Motor neuron (in vitro differentiated cells): ENCODE results near the gene TUBB4A. TPM values are rescaled to one million over a fixed set of nuclear protein-coding genes. Genes with fewer than 3 reads are reported as not detected.
"Not testable (repeated sequence)": the region's sequence is repeated elsewhere in the genome, so short reads cannot be mapped to it uniquely, and the experiment has no call there.

Experiments used
- ATAC-seq, 8 experiments: fragments of 200-7000 bp; cut with Tn5 transposase; replicated peaks in 6 of 8; 2 replicates each; pipeline ENCODE4 v1.8.0; 2021; ENCODE audit warnings: mild to moderate bottlenecking in 8 of 8, moderate library complexity in 8 of 8
- H3K27ac ChIP-seq, 2 donors: fragments of 250-450 bp; sonication (Bioruptor Pico); 2 replicates each; pipeline ENCODE4 v1.9.0; 2021; ENCODE audit warnings: antibody characterized with exemption in 2 of 2, mild to moderate bottlenecking in 2 of 2, moderate library complexity in 1 of 2
- H3K4me1 ChIP-seq, 2 donors: fragments of 250-450 bp; sonication (Bioruptor Pico); replicated peaks in 1 of 2; 2 replicates each; pipeline ENCODE4 v1.6.1; 2021; ENCODE audit warnings: antibody characterized with exemption in 2 of 2, mild to moderate bottlenecking in 2 of 2, moderate library complexity in 1 of 2
- H3K4me3 ChIP-seq, 5 donors: fragments of 250-450 bp; sonication (Bioruptor Pico); 2 replicates each; pipeline ENCODE4 v1.9.0; 2021; ENCODE audit warnings: antibody characterized with exemption in 5 of 5, mild to moderate bottlenecking in 5 of 5, moderate library complexity in 4 of 5
- WGBS, 10 experiments: fragments of 450-650 bp; shearing (Covaris generic); methylation state at CpG; one replicate each; pipeline ENCODE4 v1.0.0; 2022; 5-methylcytosine and 5-hydroxymethylcytosine counted together
- in situ Hi-C, 9 experiments: fragments of 400-800 bp; cut with MboI; loops; one replicate each; pipeline ENCODE4 v1.15.0; 2021; ENCODE audit warnings: low sequenced_read_pairs in 9 of 9, low pct_unique_long_range_greater_than_20kb in 2 of 9; ENCODE audit not compliant: unreplicated experiment in 9 of 9
- total RNA-seq, 8 experiments: library from RNA; unstranded; fragments of 300-600 nt; gene quantifications; 2 replicates each; pipeline versions ENCODE4 v1.2.3 to v1.2.4, GENCODE V29; 2022

The TUBB4A gene
- 10 to 100 TPM in 6 of 8 experiments, 1 to 10 TPM in 2; 4.8 to 32.5 (median 15.1) TPM for total RNA-seq

GRCh38 chr19:6501740-6502648 lies at the start of gene TUBB4A:
TSS of gene TUBB4A (minus strand) at chr19:6502309. CDS start at chr19:6502212, 97 bp downstream.
- H3K4me1 ChIP-seq, result peaks cover 0 to 14% of the 10 kb centered on the region in 2 donors
- 1% methylated on average over 17 of the region's 71 CpGs; no CpG with 5 or more reads in 9 of the 10 experiments for WGBS, 10 experiments
- ATAC-seq, result peak; percentile 56 to 88 (median 82)
- peak within 1 kb of the TSS; percentile 67 to 91 (median 76) for H3K4me3 ChIP-seq
- in situ Hi-C loops, result no loop called here
- peak within 1 kb of the TSS; percentile 57 to 72 for H3K27ac ChIP-seq

GRCh38 chr19:6551091-6551490 lies 49.0 kb upstream of the TUBB4A start:
- Histone ChIP-seq H3K27ac (no peak overlapping the region), H3K4me1 (peaks cover 0 to 4% of the 10 kb centered on the region in 2 donors), H3K4me3 (no peak overlapping the region)
- in situ Hi-C loops, result no loop called here
- 0 to 81% (median 60%) methylated on average over 1 to 3 of the region's 3 CpGs; no CpG with 5 or more reads in 7 of the 10 experiments for WGBS, 10 experiments
- peak in 4 of 8 experiments; percentile 2 to 10 (median 6) for ATAC-seq

DNA sequence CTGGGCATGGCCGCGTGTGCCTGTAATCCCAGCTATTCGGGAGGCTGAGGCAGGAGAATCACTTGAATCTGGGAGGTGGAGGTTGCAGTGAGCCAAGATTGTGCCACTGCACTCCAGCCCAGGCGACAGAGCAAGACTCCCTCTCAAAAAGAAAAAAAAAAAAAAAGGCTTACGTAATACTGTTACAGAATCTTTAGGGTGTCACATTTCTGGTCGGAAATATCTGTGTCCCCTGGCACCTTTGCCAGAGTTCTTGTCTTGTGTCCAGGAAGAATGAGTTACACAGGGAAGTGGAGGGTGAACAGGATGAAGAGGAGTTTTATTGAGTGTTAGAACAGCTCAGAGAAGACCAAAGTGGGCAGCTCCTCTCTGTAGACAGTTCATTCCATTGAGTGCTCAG lies 48.6 kb upstream of the TUBB4A start:
- H3K27ac ChIP-seq, ATAC-seq, H3K4me1 ChIP-seq, H3K4me3 ChIP-seq, in situ Hi-C loops: not testable (repeated sequence)
- 29 to 100% (median 72%) methylated on average over 1 to 6 of the region's 6 CpGs; no CpG with 5 or more reads in 2 of the 10 experiments for WGBS, 10 experiments

- in situ Hi-C loops, result no loop called here
Measured at GRCh38 chr19:6543866-6544347, 41.8 kb upstream of the TUBB4A start.

DNA sequence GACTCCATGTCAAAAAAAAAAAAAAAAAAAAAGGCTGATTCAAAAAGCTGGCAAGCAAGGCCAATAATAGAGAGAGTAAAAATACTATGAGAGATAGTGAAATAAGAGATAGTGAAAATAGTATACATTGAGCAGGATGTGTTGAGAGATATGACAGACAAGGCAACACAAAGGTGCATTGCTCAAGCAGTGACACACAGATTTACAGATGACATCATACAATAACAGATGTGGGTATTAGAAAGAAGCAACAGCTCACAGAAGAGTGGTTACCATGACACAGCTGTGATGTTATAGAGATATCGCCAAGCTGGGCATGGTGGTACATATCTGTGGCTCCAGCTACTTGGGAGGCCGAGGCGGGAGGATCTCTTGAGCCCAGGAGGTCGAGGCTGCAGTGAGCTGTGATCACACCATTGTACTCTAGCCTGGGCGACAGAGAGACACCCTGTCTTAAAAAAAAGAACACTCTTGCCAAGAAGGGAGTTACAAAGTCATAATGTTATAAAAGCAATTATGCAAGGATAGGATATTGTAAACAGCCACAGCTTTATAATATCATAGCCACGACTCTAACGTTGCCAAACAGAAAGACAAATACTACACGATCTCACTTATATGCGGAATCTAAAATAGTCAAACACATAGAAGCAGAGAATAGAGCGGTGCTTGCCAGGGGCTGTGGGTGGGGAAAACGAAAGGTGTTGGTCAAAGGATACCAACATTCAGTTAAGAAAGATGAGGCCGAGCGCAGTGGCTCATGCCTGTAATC lies 39.0 kb upstream of the TUBB4A start:
- Histone ChIP-seq H3K4me3 (no peak overlapping the region), H3K4me1 (no peaks in the 10 kb centered on the region), H3K27ac (no peak overlapping the region)
- peak in 4 of 8 experiments; percentile 1 to 13 (median 3) for ATAC-seq
- in situ Hi-C loops, result no loop called here
- WGBS, 10 experiments, result 33 to 81% (median 72%) methylated on average over 1 to 6 of the region's 13 CpGs; no CpG with 5 or more reads in 3 of the 10 experiments

More at GRCh38 chr19:6543866-6544347, 41.8 kb upstream of the TUBB4A start:
- ATAC-seq, result no peak
- no peak overlapping the region for H3K27ac ChIP-seq
- no peaks in the 10 kb centered on the region for H3K4me1 ChIP-seq
- no peak overlapping the region for H3K4me3 ChIP-seq
- WGBS, 10 experiments, result 60 to 90% (median 73%) methylated on average over 1 to 10 of the region's 11 CpGs; no CpG with 5 or more reads in 3 of the 10 experiments

GRCh38 chr19:6539514-6539913 lies 37.4 kb upstream of the TUBB4A start:
- WGBS, 10 experiments, result 60 to 91% (median 71%) methylated on average over 1 to 4 of the region's 6 CpGs; no CpG with 5 or more reads in 4 of the 10 experiments
- H3K4me1 ChIP-seq, result no peaks in the 10 kb centered on the region
- H3K27ac ChIP-seq, result no peak overlapping the region
- no peak overlapping the region for H3K4me3 ChIP-seq
- ATAC-seq, result peak in 2 of 8 experiments; percentile 2
- in situ Hi-C loops, result no loop called here

GRCh38 chr19:6535558-6536137 lies 33.5 kb upstream of the TUBB4A start:
- no peak for ATAC-seq
- in situ Hi-C loops, result no loop called here
- Histone ChIP-seq H3K4me3 (no peak overlapping the region), H3K4me1 (peaks cover 13 to 20% of the 10 kb centered on the region in 2 donors), H3K27ac (no peak overlapping the region)
- WGBS, 10 experiments, result 73 to 100% (median 94%) methylated on average over 1 to 7 of the region's 10 CpGs; no CpG with 5 or more reads in 1 of the 10 experiments

- ATAC-seq, result peak in 3 of 8 experiments; percentile 11 to 29 (median 17)
- H3K4me1 ChIP-seq, result peaks cover 13 to 22% of the 10 kb centered on the region in 2 donors
- 29 to 100% (median 56%) methylated on average over 1 to 5 of the region's 40 CpGs; no CpG with 5 or more reads in 6 of the 10 experiments for WGBS, 10 experiments
- in situ Hi-C loops, result no loop called here
- no peak overlapping the region for H3K4me3 ChIP-seq
- no peak overlapping the region for H3K27ac ChIP-seq
Measured at GRCh38 chr19:6534451-6535093, 32.5 kb upstream of the TUBB4A start.

GRCh38 chr19:6533746-6534418 lies 31.8 kb upstream of the TUBB4A start:
- no CpG with 5 or more reads among the region's 11 CpGs for WGBS, 10 experiments
- peak in 2 of 8 experiments; percentile 1 to 3 for ATAC-seq
- H3K4me1 ChIP-seq, result peaks cover 13 to 22% of the 10 kb centered on the region in 2 donors
- H3K27ac ChIP-seq, result no peak overlapping the region
- in situ Hi-C loops, result no loop called here
- peak overlapping the region in 1 of 5 donors; percentile 5 for H3K4me3 ChIP-seq

DNA sequence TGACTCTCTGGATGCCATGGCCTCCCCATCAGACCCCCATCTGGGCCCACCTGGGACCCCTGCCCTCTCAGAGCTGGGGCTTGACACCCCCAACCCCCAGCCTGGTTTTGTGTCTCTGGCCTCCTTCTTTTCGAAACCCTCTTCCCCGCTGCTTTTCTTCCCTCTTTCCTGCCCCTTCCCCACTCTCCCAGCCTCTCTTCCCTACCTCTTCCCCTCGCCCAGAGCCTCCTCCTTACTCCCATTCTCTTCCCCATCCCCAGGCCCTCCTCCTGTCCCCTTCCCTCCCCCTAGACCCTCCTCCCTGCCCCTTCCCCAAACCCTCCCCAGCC lies 30.9 kb upstream of the TUBB4A start:
- no peak for ATAC-seq
- Histone ChIP-seq H3K4me3 (peak overlapping the region in 2 of 5 donors; percentile 43 to 64), H3K27ac (no peak overlapping the region), H3K4me1 (peaks cover 13 to 22% of the 10 kb centered on the region in 2 donors)
- WGBS, 10 experiments, result no CpG with 5 or more reads among the region's 3 CpGs
- in situ Hi-C loops, result no loop called here

DNA sequence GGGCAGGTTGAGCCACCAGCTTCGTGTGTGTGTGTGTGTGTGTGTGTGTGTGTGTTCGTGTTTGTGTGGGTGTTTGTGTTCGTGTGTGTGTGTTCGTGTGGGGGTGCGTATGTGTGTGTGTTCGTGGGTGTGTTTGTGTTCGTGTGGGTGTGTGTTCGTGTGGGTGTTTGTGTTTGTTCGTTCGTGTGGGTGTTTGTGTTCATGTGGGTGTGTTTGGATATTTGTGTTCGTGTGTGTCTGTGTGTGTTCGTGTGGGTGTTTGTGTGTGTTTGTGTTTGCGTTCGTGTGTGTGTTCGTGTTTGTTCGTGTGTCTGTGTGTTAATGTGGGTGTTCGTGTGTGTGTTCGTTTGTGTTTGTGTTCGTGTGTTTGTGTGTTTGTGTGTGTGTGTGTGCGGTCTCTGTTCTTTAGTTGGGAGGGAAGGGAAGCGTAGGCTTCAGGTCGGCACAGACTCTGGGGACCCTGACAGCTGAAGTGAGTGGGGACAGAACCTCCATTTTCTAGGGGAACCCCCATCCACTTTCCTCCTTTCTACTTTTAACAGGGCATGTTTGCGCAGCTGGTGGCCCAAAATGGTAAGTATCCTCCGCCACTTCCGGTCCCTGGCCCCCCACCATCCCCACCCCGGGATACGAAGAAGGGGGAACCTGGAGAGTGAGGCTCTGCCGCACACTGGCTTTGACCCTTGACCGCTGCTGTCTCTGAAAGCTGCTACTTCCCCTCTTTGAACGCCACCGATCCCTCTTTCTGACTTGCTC lies 30.3 kb upstream of the TUBB4A start:
- 7 to 100% (median 15%) methylated on average over 2 to 7 of the region's 31 CpGs; no CpG with 5 or more reads in 4 of the 10 experiments for WGBS, 10 experiments
- H3K4me1 ChIP-seq, result peaks cover 13 to 22% of the 10 kb centered on the region in 2 donors
- in situ Hi-C loops, result no loop called here
- H3K27ac ChIP-seq, result no peak overlapping the region
- peak overlapping the region in 3 of 5 donors; percentile 43 to 64 (median 49) for H3K4me3 ChIP-seq
- no peak for ATAC-seq
